Epithelial cell of esophagus (primary cell): Measurements from ENCODE around the gene CNOT3.

ENCODE experiments used
- DNase-seq: peaks from one replicate; pipeline ENCODE4 v3.0.0; 2010; ENCODE audit warnings: low read depth
- H3K4me3 ChIP-seq: 2 replicates; pipeline ENCODE4 v1.5.1; 2011; ENCODE audit warnings: mild to moderate bottlenecking, low read length, control low read depth
- TF ChIP-seq, protein P1 (sequence below): IDR thresholded peaks from 2 replicates; pipeline ENCODE4 v1.5.1; 2011; ENCODE audit warnings: low read depth, mild to moderate bottlenecking, low read length, control low read depth, inconsistent platforms; ENCODE audit not compliant: insufficient read depth; ENCODE audit errors: missing control alignments

The CNOT3 gene

DNA sequence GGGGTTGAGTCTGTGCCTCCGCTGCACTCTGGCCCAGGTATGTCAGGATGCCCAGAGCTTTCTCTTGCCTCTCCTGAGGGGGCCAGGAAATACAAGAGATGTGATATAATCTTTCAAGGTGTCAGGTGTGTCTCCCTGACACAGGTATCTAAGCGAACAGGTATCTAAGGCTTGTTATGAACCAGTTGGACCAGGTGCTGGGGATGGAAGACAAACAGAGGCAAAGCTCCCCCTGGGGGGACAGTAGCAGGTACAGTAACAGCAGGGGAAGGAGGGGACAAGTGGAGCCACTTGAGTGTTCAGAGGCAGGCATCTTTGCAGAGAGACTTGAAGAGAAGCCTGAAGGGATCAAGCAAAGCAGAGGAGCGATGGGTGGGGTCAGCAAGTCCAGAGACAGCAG lies 19.4 kb downstream of the CNOT3 start:
- TF ChIP-seq, protein P1, sequence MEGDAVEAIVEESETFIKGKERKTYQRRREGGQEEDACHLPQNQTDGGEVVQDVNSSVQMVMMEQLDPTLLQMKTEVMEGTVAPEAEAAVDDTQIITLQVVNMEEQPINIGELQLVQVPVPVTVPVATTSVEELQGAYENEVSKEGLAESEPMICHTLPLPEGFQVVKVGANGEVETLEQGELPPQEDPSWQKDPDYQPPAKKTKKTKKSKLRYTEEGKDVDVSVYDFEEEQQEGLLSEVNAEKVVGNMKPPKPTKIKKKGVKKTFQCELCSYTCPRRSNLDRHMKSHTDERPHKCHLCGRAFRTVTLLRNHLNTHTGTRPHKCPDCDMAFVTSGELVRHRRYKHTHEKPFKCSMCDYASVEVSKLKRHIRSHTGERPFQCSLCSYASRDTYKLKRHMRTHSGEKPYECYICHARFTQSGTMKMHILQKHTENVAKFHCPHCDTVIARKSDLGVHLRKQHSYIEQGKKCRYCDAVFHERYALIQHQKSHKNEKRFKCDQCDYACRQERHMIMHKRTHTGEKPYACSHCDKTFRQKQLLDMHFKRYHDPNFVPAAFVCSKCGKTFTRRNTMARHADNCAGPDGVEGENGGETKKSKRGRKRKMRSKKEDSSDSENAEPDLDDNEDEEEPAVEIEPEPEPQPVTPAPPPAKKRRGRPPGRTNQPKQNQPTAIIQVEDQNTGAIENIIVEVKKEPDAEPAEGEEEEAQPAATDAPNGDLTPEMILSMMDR = no peak
- no peak for DNase-seq
- H3K4me3 ChIP-seq = no peak overlapping the region

DNA sequence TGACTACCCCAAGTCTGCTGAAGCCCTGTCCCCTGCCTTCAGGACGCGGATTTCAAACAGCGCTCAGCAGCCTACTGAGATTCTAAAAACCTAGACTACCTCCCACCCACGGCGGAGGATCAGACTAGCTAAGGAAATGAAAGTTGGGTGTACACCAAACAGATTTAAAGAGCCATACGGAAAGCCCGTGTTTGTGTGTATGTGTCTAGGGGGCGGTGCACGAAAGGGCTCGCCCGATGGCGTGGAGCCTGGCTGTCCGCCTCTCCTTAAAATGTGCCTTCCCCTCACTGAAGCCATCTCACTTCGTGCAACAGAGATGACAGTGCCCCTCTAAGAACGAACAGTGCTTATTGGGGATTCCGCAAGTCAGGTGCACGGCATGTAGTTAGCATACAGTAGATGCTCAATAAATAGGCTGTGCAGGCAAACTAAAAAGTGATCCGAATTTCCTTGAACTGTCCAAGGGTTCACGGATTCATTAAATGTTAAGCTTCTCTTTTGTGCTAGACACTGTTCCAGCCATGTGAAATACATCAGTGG lies 21.3 kb downstream of the CNOT3 start:
- TF ChIP-seq, protein P1 = no peak
- peak overlapping the region; percentile 89 for H3K4me3 ChIP-seq
- DNase-seq = no peak

DNA sequence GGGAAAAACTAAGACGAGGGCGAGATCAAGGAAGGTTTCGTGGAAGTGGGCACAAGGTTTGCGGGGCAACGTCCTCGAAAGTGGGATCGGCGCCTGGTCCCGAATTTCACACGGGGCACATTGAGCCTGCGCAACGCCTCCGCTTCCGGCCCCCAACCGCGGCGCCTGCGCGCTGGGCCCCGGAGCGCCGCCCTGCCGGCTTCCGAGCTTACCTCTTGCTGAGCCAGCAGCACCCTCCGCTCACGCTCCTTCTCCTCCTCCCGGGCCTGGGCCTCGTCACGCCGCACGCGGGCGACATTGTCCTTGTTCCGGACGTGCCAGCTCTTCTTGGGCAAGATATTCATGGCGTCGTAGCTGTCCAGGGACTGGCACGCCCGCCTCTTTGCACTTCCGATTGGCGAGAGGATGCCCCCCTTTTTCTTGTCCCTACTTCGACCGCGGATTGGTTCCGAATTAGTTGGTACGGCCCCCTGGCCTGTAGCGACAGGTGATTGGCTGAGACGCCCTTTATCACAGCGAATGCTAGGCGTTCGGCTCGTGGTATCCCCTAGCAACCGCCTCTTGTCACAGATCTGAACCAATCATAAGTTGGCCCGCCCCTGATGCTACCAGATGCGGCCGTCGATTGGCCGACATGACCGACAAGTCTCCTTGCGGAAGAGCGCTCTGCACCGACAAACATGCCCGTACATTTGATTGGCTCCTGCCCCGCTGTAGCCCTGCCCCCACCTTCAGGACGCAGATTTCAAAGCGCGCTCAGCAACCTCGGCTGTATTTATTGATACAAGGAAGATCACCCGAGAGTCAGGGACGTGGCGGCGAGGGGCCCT lies 22.0 kb downstream of the CNOT3 start, which contains the start of gene LENG1:
Gene LENG1, minus strand, starts transcription at position 370 of the 830 bp plus-strand sequence. Its CDS starts 26 bp downstream, at position 344.
- peak within 1 kb of the TSS; percentile 89 for H3K4me3 ChIP-seq
- peak; percentile 100 for DNase-seq
- TF ChIP-seq, protein P1 = no peak

DNA sequence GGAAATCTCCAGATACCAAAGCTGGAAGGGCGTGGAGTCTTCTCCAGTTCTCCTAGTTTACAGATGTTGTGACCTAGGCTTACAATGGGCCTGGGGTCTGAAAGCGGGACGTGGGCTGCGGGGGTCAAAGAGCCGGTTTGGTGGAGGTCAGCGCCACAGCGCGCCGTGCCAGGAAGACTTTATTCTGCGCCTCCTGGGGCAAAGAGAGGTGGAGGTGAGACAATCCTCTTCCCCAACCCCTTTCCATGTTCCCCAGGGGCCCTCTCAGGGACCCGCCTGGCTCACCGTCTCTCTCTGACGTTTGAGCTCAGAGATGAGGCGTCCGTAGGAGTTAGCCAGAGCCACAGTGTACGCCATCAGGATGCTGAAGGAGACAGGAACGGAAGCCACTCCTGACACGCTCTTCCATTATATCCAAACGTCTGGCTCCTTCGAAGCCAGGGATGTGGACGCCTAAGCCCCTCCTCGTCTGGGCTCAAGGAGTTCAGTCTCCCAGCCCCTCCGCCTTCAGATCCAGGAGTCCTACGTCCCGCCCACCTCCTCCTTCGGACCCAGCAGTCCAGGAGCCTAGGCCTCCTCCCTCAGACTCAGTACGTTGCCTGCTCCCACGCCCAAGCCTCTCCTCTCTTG lies 22.7 kb downstream of the CNOT3 start:
- TF ChIP-seq, protein P1 = no peak
- peak overlapping the region; percentile 63 for H3K4me3 ChIP-seq
- DNase-seq = no peak

DNA sequence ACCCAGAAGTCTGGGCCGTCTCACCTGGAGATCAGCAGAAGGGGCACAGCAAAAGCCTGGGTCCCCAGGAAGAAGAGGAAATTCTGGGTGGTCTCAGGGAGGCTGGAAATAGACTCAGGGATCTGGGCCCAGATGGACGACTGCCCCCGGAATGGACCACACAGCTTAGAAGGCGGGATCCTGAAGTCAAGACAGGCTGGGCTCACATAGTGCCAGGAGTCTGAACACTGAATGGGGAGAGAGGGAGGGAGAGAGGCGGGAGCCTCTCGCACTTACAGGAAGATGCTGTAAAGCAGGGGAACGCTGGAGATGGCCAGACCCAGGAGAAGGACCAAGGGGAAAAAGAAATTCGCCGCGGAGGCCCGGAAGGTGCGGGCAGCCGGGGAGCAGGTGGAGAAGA lies 23.3 kb downstream of the CNOT3 start:
- DNase-seq = no peak
- TF ChIP-seq, protein P1 = no peak
- peak overlapping the region; percentile 63 for H3K4me3 ChIP-seq

DNA sequence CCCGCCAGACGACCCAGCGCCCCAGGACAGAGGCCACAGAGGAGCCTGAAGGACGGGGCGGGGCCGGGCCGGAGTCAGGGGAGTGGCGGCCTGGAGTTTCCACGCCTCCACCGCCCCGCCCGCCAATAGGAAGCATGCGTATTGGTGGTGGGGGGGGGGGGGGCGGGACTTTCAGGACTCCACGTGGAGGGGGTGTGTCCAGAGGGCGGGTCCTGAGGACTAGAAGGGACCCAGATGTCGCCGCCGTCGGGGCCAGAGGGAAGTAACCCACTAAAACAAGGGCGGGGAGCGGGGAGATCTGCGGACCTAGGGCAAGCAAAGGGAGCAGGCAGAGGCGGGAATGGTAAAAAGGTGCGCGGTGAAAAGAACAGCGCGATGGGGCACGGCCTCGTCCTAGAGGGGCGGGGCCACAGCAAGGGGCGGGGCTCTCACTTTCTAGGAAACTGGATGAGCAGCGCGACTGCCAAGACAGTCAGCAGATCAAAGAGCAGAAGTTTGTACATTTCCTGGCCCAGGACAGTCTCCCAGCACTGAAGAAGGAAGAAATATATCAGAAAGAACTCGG lies 24.8 kb downstream of the CNOT3 start:
- TF ChIP-seq, protein P1 = no peak
- peak overlapping the region; percentile 43 for H3K4me3 ChIP-seq
- peak; percentile 81 for DNase-seq
